Ascending aorta (tissue), 2 donors: ENCODE data around the gene SLC9A2. TPM values are rescaled to one million over a fixed set of nuclear protein-coding genes. Genes with fewer than 3 reads are reported as not detected.

Source experiments
- DNase-seq, 2 donors: peaks; one replicate each; pipeline ENCODE4 v3.0.0-alpha.2; 2019; ENCODE audit warnings: low spot score in 2 of 2
- H3K27ac ChIP-seq, 2 donors: fragments of 200-600 bp; sonication (generic); one replicate each; pipeline ENCODE4 v1.5.1; 2016 to 2017; ENCODE audit warnings: mild to moderate bottlenecking in 1 of 2
- H3K27me3 ChIP-seq: fragments of 200-600 bp; sonication (generic); one replicate; pipeline ENCODE4 v1.5.1; 2017
- H3K36me3 ChIP-seq, 2 donors: fragments of 200-600 bp; sonication (generic); one replicate each; pipeline ENCODE4 v1.5.1; 2016
- H3K4me1 ChIP-seq, 2 donors: fragments of 200-600 bp; sonication (generic); one replicate each; pipeline ENCODE4 v1.5.1; 2016 to 2017; ENCODE audit warnings: mild to moderate bottlenecking in 1 of 2
- H3K4me3 ChIP-seq, 2 donors: fragments of 200-600 bp; sonication (generic); one replicate each; pipeline ENCODE4 v1.5.1; 2016 to 2017; ENCODE audit warnings: mild to moderate bottlenecking in 1 of 2
- H3K9me3 ChIP-seq, 2 donors: fragments of 200-600 bp; sonication (generic); one replicate each; pipeline ENCODE4 v1.5.1; 2016
- CTCF ChIP-seq, 3 experiments: fragments of 200-600 bp in 2 of 3; fragments of 450-650 bp in 1 of 3; sonication (generic) in 2 of 3; IDR thresholded peaks; one replicate each; pipeline ENCODE4 v1.5.1; 2016 to 2019; ENCODE audit warnings: antibody characterized with exemption in 3 of 3, mild to moderate bottlenecking in 1 of 3, moderate library complexity in 1 of 3
- intact Hi-C: fragments of 100-400 bp; cut with DNase I; formaldehyde crosslinking; loops from one replicate; pipeline ENCODE4 v1.15.1; 2023
- total RNA-seq: library from RNA; depleted of rRNA; stranded (reverse); fragments of >200 nt; gene quantifications from one replicate; pipeline ENCODE4 v1.1.0, GENCODE V29; 2016

Gene SLC9A2
- total RNA-seq, 1 donor from 2014 or later: not detected

GRCh38 chr2:102674370-102674769, 55.0 kb downstream of the SLC9A2 start:
- intact Hi-C loops: no loop called here

GRCh38 chr2:102674836-102675235, 55.5 kb downstream of the SLC9A2 start:
- TF ChIP-seq CTCF (IDR thresholded peaks at IDR 0.05): no peak
- no peaks in the 10 kb centered on the region for H3K27me3 ChIP-seq
- no peak overlapping the region for H3K27ac ChIP-seq
- H3K36me3 ChIP-seq: no peaks in the 10 kb centered on the region
- H3K4me1 ChIP-seq: no peaks in the 10 kb centered on the region
- H3K4me3 ChIP-seq: no peak overlapping the region
- intact Hi-C loops: no loop called here
- no peak for DNase-seq
- H3K9me3 ChIP-seq: no peaks in the 10 kb centered on the region

More at GRCh38 chr2:102674370-102674769, 55.0 kb downstream of the SLC9A2 start:
- Histone ChIP-seq H3K27ac (no peak overlapping the region), H3K4me1 (no peaks in the 10 kb centered on the region), H3K4me3 (no peak overlapping the region), H3K36me3 (no peaks in the 10 kb centered on the region), H3K9me3 (no peaks in the 10 kb centered on the region), H3K27me3 (no peaks in the 10 kb centered on the region)
- DNase-seq: no peak
- TF ChIP-seq CTCF (IDR thresholded peaks at IDR 0.05): no peak

GRCh38 chr2:102677244-102678215, 58.2 kb downstream of the SLC9A2 start:
- Histone ChIP-seq H3K4me1 (no peaks in the 10 kb centered on the region), H3K9me3 (no peaks in the 10 kb centered on the region), H3K27me3 (no peaks in the 10 kb centered on the region), H3K36me3 (no peaks in the 10 kb centered on the region), H3K4me3 (no peak overlapping the region), H3K27ac (no peak overlapping the region)
- intact Hi-C loops: no loop called here
- no peak for TF ChIP-seq CTCF (IDR thresholded peaks at IDR 0.05)
- DNase-seq: no peak

GRCh38 chr2:102678442-102678841, 59.1 kb downstream of the SLC9A2 start:
- H3K27me3 ChIP-seq: no peaks in the 10 kb centered on the region
- DNase-seq: no peak
- TF ChIP-seq CTCF (IDR thresholded peaks at IDR 0.05): no peak
- H3K4me3 ChIP-seq: no peak overlapping the region
- H3K9me3 ChIP-seq: no peaks in the 10 kb centered on the region
- no peaks in the 10 kb centered on the region for H3K4me1 ChIP-seq
- intact Hi-C loops: no loop called here
- no peak overlapping the region for H3K27ac ChIP-seq
- H3K36me3 ChIP-seq: no peaks in the 10 kb centered on the region

- no peaks in the 10 kb centered on the region for H3K36me3 ChIP-seq
- DNase-seq: no peak
- no peaks in the 10 kb centered on the region for H3K4me1 ChIP-seq
- no peak for TF ChIP-seq CTCF (IDR thresholded peaks at IDR 0.05)
- no peaks in the 10 kb centered on the region for H3K9me3 ChIP-seq
- no peak overlapping the region for H3K27ac ChIP-seq
- no peaks in the 10 kb centered on the region for H3K27me3 ChIP-seq
- H3K4me3 ChIP-seq: no peak overlapping the region
- intact Hi-C loops: no loop called here
These were observed 67.4 kb downstream of the SLC9A2 start for GRCh38 chr2:102686479-102687439.
